22Rv1 (cell line): ENCODE data around the gene PAK6.

Experiments
- CTCF ChIP-seq: fragments of 450-650 bp; IDR thresholded peaks from 2 replicates; pipeline ENCODE4 v1.5.1; 2017; ENCODE audit warnings: mild to moderate bottlenecking
- ZFX ChIP-seq: fragments of 450-650 bp; IDR thresholded peaks from 2 replicates; pipeline ENCODE4 v1.6.1; 2017; ENCODE audit warnings: antibody characterized with exemption, borderline replicate concordance

- peak; percentile 92 for TF ChIP-seq CTCF
- no peak for TF ChIP-seq ZFX
Measured at GRCh38 chr15:40320931-40321371, 82.1 kb downstream of the PAK6 start.
